ENCODE measurements around the gene VASP.

Gene VASP

DNA sequence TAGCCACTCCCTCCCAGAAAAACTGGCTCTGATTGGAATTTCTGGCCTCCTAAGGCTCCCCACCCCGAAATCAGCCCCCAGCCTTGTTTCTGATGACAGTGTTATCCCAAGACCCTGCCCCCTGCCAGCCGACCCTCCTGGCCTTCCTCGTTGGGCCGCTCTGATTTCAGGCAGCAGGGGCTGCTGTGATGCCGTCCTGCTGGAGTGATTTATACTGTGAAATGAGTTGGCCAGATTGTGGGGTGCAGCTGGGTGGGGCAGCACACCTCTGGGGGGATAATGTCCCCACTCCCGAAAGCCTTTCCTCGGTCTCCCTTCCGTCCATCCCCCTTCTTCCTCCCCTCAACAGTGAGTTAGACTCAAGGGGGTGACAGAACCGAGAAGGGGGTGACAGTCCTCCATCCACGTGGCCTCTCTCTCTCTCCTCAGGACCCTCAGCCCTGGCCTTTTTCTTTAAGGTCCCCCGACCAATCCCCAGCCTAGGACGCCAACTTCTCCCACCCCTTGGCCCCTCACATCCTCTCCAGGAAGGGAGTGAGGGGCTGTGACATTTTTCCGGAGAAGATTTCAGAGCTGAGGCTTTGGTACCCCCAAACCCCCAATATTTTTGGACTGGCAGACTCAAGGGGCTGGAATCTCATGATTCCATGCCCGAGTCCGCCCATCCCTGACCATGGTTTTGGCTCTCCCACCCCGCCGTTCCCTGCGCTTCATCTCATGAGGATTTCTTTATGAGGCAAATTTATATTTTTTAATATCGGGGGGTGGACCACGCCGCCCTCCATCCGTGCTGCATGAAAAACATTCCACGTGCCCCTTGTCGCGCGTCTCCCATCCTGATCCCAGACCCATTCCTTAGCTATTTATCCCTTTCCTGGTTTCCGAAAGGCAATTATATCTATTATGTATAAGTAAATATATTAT, 33.3 kb upstream of the VASP start:
- H3K4me3 ChIP-seq (replicated peaks; ENCODE audit: low read depth, low read length): no peak overlapping the region
- no peak for DNase-seq (ENCODE audit: low read depth)
- TF ChIP-seq, protein P1, sequence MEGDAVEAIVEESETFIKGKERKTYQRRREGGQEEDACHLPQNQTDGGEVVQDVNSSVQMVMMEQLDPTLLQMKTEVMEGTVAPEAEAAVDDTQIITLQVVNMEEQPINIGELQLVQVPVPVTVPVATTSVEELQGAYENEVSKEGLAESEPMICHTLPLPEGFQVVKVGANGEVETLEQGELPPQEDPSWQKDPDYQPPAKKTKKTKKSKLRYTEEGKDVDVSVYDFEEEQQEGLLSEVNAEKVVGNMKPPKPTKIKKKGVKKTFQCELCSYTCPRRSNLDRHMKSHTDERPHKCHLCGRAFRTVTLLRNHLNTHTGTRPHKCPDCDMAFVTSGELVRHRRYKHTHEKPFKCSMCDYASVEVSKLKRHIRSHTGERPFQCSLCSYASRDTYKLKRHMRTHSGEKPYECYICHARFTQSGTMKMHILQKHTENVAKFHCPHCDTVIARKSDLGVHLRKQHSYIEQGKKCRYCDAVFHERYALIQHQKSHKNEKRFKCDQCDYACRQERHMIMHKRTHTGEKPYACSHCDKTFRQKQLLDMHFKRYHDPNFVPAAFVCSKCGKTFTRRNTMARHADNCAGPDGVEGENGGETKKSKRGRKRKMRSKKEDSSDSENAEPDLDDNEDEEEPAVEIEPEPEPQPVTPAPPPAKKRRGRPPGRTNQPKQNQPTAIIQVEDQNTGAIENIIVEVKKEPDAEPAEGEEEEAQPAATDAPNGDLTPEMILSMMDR (IDR thresholded peaks at IDR 0.05; ENCODE audit: low read length, missing control alignments): no peak

DNA sequence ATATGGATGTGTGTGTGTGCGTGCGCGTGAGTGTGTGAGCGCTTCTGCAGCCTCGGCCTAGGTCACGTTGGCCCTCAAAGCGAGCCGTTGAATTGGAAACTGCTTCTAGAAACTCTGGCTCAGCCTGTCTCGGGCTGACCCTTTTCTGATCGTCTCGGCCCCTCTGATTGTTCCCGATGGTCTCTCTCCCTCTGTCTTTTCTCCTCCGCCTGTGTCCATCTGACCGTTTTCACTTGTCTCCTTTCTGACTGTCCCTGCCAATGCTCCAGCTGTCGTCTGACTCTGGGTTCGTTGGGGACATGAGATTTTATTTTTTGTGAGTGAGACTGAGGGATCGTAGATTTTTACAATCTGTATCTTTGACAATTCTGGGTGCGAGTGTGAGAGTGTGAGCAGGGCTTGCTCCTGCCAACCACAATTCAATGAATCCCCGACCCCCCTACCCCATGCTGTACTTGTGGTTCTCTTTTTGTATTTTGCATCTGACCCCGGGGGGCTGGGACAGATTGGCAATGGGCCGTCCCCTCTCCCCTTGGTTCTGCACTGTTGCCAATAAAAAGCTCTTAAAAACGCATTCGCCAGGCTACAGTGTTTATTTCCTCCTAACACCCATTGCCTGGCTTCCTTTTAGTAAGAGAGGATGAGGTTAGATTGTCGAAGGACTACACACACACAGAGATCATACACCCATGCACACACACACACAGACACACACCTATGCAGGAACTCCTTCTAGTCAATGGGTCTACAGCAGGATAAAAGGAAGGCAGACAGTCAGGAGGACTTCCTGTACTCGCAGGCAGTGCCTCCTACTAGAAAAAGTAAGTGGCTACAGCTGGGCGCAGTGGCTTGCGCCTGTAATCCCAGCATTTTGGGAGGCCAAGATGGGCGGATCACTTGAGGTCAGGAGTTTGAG, 32.4 kb upstream of the VASP start:
- TF ChIP-seq, protein P1 (IDR thresholded peaks at IDR 0.05; ENCODE audit: low read length, missing control alignments): no peak
- DNase-seq (ENCODE audit: low read depth): peak; percentile 60

DNA sequence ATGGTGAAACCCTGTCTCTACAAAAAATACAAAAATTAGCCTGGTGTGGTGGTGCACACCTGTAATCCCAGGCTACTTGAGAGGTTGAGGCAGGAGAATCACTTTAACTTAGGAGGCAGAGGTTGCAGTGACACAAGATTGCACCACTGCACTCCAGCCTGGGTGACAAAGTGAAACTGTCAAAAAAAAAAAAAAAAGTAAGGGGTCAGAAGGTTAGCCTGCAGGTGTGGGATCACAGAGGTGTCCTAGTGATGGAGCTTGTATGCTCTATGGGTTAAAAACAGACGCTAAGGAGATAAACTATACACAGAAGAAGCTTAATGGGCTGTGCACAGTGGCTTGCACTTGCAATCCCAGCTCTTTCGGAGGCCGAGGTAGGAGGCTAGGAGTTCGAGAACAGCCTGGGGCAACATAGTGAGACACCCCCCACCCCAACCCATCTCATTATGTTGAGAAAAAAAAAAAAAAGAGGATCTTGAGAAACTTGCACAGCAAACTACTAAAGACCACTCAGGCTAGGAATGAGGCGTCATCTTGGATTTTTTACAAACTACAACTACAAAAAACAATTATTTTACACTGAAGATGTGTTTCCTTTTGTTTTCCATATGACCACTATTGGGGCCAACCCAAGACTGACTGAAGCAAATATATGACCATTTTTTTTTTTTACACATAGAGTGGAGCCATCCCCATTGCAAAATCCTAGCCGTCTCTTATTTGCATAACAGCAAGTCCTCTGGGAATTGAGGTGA, 31.6 kb upstream of the VASP start:
- TF ChIP-seq, protein P1 (IDR thresholded peaks at IDR 0.05; ENCODE audit: low read length, missing control alignments): no peak
- DNase-seq (ENCODE audit: low read depth): peak; percentile 63
- H3K4me3 ChIP-seq (replicated peaks; ENCODE audit: low read depth, low read length): no peak overlapping the region

More for the DNA sequence above, 32.4 kb upstream of the VASP start:
- no peak overlapping the region for H3K4me3 ChIP-seq (replicated peaks; ENCODE audit: low read depth, low read length)

DNA sequence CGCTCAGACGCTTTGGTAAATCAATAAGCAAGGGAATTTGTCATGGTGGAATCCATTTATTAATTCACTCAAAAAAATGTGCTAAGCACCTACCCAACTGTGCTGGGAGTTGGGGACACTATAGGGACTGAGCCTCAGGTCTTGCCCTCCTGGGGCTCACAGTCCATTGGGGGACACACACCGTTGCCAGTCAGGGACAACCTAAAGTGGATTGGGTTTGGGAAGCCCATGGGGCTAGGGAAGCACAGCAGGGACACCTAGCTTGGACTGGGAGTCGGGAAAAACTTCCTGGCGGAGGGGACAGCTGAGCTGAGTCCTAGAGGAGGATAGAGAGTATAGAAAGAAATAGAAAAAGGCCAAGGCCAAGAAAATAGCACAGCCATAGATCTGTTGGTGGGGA, 31.0 kb upstream of the VASP start:
- no peak overlapping the region for H3K4me3 ChIP-seq (replicated peaks; ENCODE audit: low read depth, low read length)
- peak; percentile 59 for DNase-seq (ENCODE audit: low read depth)
- TF ChIP-seq, protein P1 (IDR thresholded peaks at IDR 0.05; ENCODE audit: low read length, missing control alignments): no peak

DNA sequence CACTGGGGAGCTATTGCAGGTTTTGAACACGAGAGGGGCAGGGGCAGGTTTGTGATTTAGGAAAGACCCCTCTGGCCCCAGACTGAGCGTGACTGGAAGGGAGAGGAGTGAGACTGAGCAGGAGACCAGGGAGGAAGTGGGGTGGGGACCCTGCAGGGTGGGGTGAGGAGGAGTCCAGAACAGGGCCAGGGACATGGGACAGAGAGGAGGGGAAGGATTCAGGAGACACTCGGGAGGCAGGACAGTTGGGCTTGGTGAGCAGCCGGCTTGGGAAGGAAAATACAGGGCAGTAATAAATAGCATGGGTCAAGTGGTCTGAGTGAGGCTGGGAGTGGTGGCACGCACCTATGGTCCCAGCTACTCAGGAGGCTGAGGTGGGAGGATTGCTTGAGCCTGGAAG, 30.1 kb upstream of the VASP start:
- H3K4me3 ChIP-seq (replicated peaks; ENCODE audit: low read depth, low read length): no peak overlapping the region
- DNase-seq (ENCODE audit: low read depth): no peak
- TF ChIP-seq, protein P1 (IDR thresholded peaks at IDR 0.05; ENCODE audit: low read length, missing control alignments): no peak

DNA sequence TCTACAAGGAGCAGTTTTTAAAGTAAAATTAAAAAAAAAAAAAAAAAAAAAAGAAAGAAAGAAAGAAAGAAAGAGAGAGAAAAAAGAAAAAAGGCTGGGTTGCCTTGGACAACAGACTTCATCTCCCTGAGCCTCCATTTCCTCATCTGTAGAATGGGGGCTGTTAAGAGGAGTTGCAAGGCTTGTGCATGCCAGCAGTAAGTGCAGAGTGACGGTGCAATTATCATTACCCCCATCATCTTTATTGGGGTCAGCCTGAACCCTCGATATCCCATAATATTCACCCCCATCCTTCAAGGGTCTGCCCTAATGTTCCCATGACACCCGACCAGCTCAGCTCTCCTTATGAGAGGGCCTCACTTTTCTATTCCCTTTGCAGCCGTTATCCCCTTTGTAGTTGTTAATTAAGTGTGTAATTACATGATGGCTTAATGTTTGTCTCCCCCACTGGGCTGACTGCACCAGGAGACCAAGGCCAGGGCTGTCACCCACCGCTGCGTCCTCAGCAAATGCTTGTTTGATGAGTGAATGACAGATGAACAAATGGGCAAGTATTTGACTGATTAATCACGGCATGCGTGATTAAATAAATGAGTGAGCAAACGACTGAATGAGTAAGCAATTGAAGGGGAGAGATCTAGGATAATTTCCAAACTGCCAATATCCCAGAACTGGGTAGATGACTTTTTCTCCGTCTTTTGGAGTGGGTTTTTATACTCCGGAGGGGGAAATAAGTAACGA, 29.4 kb upstream of the VASP start:
- DNase-seq (ENCODE audit: low read depth): no peak
- peak overlapping the region; percentile 67 for H3K4me3 ChIP-seq (replicated peaks; ENCODE audit: low read depth, low read length)
- TF ChIP-seq, protein P1 (IDR thresholded peaks at IDR 0.05; ENCODE audit: low read length, missing control alignments): no peak
